ENCODE results near the gene MTMR12.

Gene MTMR12

DNA sequence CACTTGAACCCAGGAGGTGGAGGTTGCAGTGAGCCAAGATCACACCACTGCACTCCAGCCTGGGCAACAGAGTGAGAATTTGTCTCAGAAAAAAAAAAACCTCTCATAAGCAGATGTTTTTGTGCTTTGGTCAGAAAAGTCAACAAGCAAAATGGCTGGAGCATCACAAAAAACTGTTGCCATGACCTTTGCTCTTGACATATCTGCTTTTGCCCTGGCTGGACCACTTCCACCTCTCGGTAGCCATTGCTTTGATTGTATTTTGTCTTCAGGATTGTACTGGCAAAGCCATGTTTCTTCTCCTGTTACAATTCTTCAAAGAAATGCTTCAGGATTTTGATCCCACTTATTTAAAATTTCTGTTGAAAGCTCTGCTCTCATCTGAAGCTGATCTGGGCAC is 67.0 kb downstream of the MTMR12 start:
- in situ Hi-C loops (cut with MboI; ENCODE audit: low sequenced_read_pairs, unreplicated experiment), result no loop called here
- no peak for TF ChIP-seq CTCF (IDR thresholded peaks at IDR 0.05; ENCODE audit: borderline replicate concordance, control extremely low read depth, extremely low read depth, insufficient read depth, missing control alignments)

DNA sequence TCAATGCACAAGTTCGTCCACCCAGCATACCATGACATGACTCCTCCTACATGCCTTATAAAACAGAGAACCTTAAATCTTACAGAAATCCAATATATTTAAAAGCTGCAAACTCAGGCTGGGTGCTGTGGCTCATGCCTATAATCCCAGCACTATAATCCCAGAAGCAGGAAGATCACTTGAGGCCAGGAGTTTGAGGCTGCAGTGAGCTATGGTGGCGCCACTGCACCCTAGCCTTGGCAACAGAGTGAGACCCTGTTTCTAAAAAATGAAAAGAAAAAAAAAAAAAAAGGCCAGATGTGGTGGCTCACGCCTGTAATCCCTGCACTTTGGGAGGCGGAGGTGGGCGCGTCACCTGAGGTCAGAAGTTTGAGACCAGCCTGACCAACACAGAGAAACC is 68.7 kb downstream of the MTMR12 start:
- TF ChIP-seq CTCF (IDR thresholded peaks at IDR 0.05; ENCODE audit: borderline replicate concordance, control extremely low read depth, extremely low read depth, insufficient read depth, missing control alignments), result no peak
- in situ Hi-C loops (cut with MboI; ENCODE audit: low sequenced_read_pairs, unreplicated experiment), result no loop called here
- DNase-seq (ENCODE audit: low spot score), result no peak

More for the DNA sequence above, 67.0 kb downstream of the MTMR12 start:
- DNase-seq (ENCODE audit: low spot score), result no peak

DNA sequence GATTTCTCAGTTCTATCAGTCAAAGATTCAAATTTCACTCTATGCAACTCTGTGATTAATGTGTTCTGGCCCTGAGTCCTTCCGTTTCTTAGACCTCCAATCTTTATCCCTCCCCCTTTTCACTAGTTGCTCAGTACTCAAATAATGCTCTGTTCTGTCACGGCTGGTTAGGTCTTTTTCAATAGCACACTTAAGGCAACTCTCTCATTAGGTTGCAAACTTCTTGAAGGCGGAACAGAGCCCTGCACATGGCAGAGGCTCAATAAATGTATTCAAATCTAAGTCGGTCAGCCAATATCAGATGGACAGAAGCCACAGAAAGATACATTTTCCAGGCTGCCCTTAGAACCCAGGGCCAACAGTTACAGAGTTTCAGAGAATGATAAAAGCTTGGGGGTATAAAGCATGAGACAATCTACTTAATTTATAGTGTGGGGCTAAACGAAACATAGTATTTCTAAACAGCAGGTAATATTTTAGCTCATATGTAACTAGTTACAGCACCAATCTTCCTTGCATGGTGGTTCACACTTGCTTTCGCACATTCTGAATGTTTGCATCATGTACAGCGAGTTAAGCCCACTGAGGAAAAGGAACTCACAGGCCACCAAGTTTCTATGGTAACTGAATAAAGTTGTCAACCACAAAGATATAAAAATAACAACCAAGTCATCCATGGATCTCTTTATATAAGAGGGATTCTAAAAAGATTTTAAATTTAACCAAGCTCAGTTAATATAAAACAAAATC is 71.5 kb downstream of the MTMR12 start:
- DNase-seq (ENCODE audit: low spot score), result no peak
- TF ChIP-seq CTCF (IDR thresholded peaks at IDR 0.05; ENCODE audit: borderline replicate concordance, control extremely low read depth, extremely low read depth, insufficient read depth, missing control alignments), result no peak
- in situ Hi-C loops (cut with MboI; ENCODE audit: low sequenced_read_pairs, unreplicated experiment), result no loop called here

DNA sequence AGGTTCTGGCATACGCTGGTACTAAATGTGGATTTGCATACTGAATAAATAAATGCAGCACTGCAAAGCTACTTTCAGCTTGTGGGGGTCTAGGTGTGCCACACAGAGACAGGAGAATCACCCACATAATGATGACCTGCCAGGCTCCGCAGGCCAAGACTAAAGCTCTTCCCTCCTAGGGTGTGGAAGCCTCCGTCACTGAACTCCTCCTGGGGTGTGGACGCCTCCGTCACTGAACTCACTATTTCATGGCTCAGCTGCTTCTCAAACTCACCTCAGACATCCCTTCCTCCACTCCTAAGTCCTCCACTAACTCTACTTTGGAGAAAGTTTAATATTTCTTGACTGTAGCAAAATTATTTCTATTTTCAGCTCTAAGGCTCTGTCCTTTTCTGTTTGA is 73.4 kb downstream of the MTMR12 start:
- in situ Hi-C loops (cut with MboI; ENCODE audit: low sequenced_read_pairs, unreplicated experiment), result loop anchor here (10.0 kb wide), 1 partner anchor 375 kb away; no protein-coding TSS in a partner anchor
- no peak for DNase-seq (ENCODE audit: low spot score)
- no peak for TF ChIP-seq CTCF (IDR thresholded peaks at IDR 0.05; ENCODE audit: borderline replicate concordance, control extremely low read depth, extremely low read depth, insufficient read depth, missing control alignments)

GRCh38 chr5:32233696-32234447 is 78.9 kb downstream of the MTMR12 start:
- TF ChIP-seq CTCF (IDR thresholded peaks at IDR 0.05; ENCODE audit: borderline replicate concordance, control extremely low read depth, extremely low read depth, insufficient read depth, missing control alignments), result no peak
- DNase-seq (ENCODE audit: low spot score), result no peak
- in situ Hi-C loops (cut with MboI; ENCODE audit: low sequenced_read_pairs, unreplicated experiment), result loop anchor here (10.0 kb wide), 1 partner anchor 381 kb away; no protein-coding TSS in a partner anchor

DNA sequence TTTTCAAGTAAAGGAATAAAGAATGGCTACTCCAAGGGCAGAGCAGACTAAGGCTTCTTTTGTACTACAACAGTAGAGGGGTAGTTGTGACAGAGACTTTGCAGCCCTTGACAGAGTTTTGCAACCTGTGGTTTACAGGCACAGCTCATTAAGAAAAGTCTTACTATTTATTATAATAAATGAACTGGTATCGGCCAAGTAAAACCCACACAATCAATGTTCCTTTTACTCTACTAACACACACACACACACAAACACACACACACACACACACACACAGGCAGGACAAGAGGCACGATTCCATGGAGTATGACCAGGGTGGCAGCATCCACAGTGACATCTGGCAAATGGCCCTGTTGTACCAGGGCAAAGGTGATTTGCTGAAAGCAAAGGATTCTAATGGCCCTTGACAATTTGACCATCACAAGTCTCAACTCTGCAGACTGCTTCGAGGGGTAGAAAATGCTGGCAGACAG is 79.5 kb downstream of the MTMR12 start:
- in situ Hi-C loops (cut with MboI; ENCODE audit: low sequenced_read_pairs, unreplicated experiment), result loop anchor here (10.0 kb wide), 1 partner anchor 382 kb away; no protein-coding TSS in a partner anchor
- no peak for DNase-seq (ENCODE audit: low spot score)
- TF ChIP-seq CTCF (IDR thresholded peaks at IDR 0.05; ENCODE audit: borderline replicate concordance, control extremely low read depth, extremely low read depth, insufficient read depth, missing control alignments), result no peak

Measured in GM13976 (cell line).